Sigmoid colon (tissue), 4 donors: Measurements from ENCODE around the gene ZBTB34.

Source experiments
- EP300 ChIP-seq, 4 donors: sonication (generic); formaldehyde crosslinking; IDR thresholded peaks; one replicate each; pipeline ENCODE4 v1.6.1; 2017; ENCODE audit warnings: antibody characterized with exemption in 4 of 4
- POLR2A ChIP-seq, 2 donors: fragments of 450-650 bp; IDR thresholded peaks; one replicate each; pipeline ENCODE4 v1.6.1; 2016; ENCODE audit warnings: antibody characterized with exemption in 2 of 2, mild to moderate bottlenecking in 2 of 2, moderate library complexity in 2 of 2
- TF ChIP-seq, protein P1 (sequence below), 4 experiments: fragments of 450-650 bp in 3 of 4; fragments of 200-600 bp in 1 of 4; IDR thresholded peaks; one replicate each; pipeline ENCODE4 v1.5.1; 2016 to 2019; ENCODE audit warnings: antibody characterized with exemption in 4 of 4, mild to moderate bottlenecking in 3 of 4, moderate library complexity in 2 of 4

DNA sequence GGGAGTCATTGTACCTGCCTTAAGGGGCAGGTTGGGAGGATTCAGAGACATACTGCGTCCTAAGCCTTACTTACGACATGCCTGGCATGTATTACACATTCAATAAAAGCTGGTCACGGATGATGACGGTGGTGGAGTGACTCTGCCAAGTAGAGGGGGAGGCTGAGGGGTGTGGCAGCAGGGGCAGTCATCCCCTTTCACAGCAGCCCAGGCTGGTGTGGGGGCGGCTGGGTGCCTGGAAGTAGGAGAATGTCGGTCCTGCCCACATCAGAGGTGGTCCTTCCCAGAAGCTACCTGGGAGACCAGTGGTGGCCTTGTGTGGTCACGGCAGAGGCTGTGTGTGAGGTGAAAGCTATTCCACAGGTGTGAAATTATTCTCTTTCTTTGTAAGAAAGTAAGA is 8.9 kb downstream of the ZBTB34 start:
- TF ChIP-seq POLR2A (IDR thresholded peaks at IDR 0.05) (no peak), EP300 (IDR thresholded peaks at IDR 0.05) (no peak)
- TF ChIP-seq, protein P1, sequence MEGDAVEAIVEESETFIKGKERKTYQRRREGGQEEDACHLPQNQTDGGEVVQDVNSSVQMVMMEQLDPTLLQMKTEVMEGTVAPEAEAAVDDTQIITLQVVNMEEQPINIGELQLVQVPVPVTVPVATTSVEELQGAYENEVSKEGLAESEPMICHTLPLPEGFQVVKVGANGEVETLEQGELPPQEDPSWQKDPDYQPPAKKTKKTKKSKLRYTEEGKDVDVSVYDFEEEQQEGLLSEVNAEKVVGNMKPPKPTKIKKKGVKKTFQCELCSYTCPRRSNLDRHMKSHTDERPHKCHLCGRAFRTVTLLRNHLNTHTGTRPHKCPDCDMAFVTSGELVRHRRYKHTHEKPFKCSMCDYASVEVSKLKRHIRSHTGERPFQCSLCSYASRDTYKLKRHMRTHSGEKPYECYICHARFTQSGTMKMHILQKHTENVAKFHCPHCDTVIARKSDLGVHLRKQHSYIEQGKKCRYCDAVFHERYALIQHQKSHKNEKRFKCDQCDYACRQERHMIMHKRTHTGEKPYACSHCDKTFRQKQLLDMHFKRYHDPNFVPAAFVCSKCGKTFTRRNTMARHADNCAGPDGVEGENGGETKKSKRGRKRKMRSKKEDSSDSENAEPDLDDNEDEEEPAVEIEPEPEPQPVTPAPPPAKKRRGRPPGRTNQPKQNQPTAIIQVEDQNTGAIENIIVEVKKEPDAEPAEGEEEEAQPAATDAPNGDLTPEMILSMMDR (IDR thresholded peaks at IDR 0.05) = no peak
